KOPT-K1 (cell line): Measurements from ENCODE around the gene CANT1.
"Not testable (repeated sequence)": the region's sequence is repeated elsewhere in the genome, so short reads cannot be mapped to it uniquely, and the experiment has no call there.

ENCODE experiments used
- H3K27ac ChIP-seq: fragments of 200-600 bp; sonication (generic); 2 replicates; pipeline ENCODE4 v1.5.1; 2016; ENCODE audit warnings: antibody characterized with exemption, mild to moderate bottlenecking, low read depth, low read length; ENCODE audit not compliant: poor library complexity, severe bottlenecking
- H3K36me3 ChIP-seq: fragments of 200-600 bp; sonication (generic); 2 replicates; pipeline ENCODE4 v1.5.1; 2017; ENCODE audit warnings: antibody characterized with exemption, mild to moderate bottlenecking, low read length, moderate library complexity; ENCODE audit not compliant: insufficient read depth
- H3K9me3 ChIP-seq: fragments of 200-600 bp; sonication (generic); 2 replicates; pipeline ENCODE4 v1.5.1; 2017; ENCODE audit warnings: antibody characterized with exemption, low read length, mild to moderate bottlenecking; ENCODE audit not compliant: insufficient read depth, poor library complexity, severe bottlenecking

CANT1 gene

GRCh38 chr17:78973792-78974520 is 35.6 kb downstream of the CANT1 start:
- peaks cover 96% of the 10 kb centered on the region for H3K36me3 ChIP-seq
- no peaks in the 10 kb centered on the region for H3K9me3 ChIP-seq
- no peak overlapping the region for H3K27ac ChIP-seq

DNA sequence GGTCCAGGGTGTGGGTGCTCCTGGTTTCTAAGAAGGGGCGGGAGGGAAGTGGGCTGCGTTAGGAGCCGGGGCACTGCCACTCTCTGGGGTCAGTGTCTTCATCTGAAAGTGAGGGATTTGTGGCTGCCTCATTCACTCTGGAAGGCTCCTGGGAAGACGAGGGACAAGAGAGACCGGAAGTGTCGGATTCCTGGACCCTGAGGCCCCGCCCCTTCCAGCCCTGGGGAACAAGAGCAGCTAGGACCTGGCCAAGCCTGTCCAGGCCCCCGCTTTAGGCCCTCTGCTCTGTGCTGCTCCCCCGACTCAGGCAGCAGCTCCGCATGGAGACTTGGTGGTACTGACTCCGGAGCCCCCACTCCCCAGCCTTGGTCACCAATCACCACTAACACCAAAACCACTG is 36.4 kb downstream of the CANT1 start:
- Histone ChIP-seq H3K9me3 (no peaks in the 10 kb centered on the region), H3K27ac (no peak overlapping the region), H3K36me3 (peaks cover 100% of the 10 kb centered on the region)

GRCh38 chr17:78972507-78973105 is 37.0 kb downstream of the CANT1 start:
- H3K27ac ChIP-seq = no peak overlapping the region
- H3K9me3 ChIP-seq = no peaks in the 10 kb centered on the region
- peaks cover 100% of the 10 kb centered on the region for H3K36me3 ChIP-seq

GRCh38 chr17:78971756-78972506 is 37.6 kb downstream of the CANT1 start:
- no peaks in the 10 kb centered on the region for H3K9me3 ChIP-seq
- H3K27ac ChIP-seq = no peak overlapping the region
- H3K36me3 ChIP-seq = peaks cover 100% of the 10 kb centered on the region

- Histone ChIP-seq H3K27ac (no peak overlapping the region), H3K36me3 (peaks cover 100% of the 10 kb centered on the region), H3K9me3 (no peaks in the 10 kb centered on the region)
Measured at GRCh38 chr17:78970834-78971755, 38.5 kb downstream of the CANT1 start.

GRCh38 chr17:78969865-78970264 is 39.7 kb downstream of the CANT1 start:
- H3K36me3 ChIP-seq = peaks cover 89% of the 10 kb centered on the region
- no peak overlapping the region for H3K27ac ChIP-seq
- no peaks in the 10 kb centered on the region for H3K9me3 ChIP-seq

DNA sequence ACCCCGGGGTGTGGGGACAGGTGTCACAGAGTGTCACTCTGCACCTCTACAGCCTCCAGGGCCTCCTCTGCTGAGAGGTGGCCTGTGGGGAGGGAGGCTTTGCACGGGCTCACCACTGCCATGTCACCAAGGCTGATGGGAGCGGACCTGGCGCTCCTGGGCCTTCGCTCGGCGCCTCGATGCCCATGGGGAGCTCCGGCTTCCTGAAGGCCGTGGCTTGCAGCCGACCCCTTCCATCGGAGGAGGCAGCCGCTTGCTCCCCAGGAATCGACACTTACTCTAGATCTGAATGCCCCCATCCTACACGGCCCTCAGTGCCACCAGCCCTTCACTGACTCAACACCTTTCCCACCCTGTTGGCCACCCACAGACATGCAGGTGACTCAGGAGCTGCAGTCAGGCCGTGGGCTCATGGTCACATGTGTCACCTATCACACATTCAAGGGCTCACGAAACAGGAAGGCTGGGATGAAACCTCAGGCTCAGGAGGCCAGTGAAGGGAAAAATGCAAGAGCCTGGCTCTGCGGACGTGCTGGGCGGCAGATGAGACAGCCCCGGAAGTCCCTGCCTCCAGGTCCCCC is 41.7 kb downstream of the CANT1 start:
- Histone ChIP-seq H3K9me3 (no peaks in the 10 kb centered on the region), H3K27ac (no peak overlapping the region), H3K36me3 (peaks cover 69% of the 10 kb centered on the region)

DNA sequence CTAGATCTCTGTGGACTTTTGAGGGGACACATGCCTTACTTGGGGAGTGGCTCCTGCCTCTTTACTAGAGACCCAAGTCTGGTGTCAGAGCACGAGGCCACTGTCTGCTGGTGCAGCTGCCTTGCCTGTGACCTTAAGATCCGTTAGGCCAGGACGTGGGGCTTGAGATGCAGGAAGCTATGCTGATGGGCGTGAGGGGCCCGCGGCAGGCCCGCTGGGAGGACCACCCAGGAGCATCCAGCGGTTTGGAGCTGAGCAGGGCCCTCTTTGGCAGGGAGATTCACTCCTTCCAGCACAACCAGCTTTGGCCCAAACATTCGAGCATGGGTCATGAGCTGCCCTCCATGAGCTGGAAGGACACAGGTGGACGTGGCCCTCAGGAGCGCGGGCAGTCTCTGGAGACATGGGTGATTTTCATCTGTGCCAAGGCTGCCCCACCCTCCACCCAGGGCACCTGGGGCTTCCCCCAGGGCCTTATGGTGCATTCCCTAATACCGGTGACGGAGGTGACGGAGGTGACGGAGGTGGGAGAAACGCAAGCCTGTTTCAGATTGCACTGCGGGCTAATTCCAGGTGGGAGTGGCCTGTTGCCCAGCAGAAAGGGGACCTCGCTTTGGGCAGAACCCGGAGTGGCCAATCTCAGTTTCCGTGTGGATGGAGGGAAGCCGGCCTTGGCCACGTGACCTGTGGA is 42.5 kb downstream of the CANT1 start:
- Histone ChIP-seq H3K9me3 (no peaks in the 10 kb centered on the region), H3K36me3 (peaks cover 61% of the 10 kb centered on the region), H3K27ac (no peak overlapping the region)

DNA sequence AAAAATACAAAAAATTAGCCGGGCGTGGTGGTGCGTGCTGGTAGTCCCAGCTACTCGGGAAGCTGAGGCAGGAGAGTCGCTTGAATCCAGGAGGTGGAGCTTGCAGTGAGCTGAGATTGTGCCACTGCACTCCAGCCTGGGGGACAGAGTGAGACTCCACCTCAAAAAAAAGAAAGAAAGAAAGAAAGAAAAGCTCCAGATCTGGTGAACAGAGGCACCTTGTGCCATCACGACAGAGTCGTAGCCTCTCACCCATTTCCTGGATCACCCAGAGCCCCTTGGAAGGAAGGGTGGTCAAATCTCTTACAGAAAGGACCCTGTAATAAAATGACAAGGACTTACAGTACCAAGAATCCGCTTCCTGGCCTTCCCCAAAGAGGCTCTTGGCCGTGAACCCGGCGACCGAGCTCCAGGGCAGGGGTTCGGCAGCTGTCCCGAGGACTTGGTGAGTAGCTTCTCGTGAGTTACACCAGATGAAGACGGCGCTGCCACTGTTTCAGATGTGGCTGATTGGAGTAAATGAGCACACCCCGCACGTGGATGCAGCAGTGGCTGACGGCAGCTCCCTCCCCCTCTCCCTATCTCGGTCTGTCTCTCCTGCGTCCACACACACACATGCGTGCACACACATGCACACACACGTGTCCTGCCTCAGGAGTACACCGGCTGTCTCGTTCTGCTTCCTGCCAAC is 43.3 kb downstream of the CANT1 start:
- H3K9me3 ChIP-seq = no peaks in the 10 kb centered on the region
- peaks cover 53% of the 10 kb centered on the region for H3K36me3 ChIP-seq

DNA sequence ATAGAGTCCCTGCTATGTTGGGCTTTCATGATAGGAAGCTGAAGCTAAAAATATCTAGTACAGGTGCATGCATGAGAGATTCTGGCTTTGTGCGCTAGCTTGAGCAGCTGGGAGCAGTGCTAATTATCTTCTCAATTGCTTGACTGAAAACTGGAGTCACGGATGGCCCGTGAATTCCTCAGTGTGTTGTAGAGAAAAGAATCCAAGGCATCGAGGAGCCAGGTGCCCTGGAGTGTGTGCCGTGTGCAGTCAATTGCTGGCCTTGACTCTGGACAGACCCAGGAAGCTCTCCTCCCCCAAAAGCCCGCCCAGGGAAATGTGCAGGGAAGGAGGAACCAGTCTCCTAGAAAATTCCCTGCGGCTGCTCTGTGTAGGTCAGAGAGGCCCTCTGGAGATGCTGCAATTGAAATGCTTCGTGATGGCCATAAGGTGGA is 44.1 kb downstream of the CANT1 start:
- H3K36me3 ChIP-seq = peaks cover 46% of the 10 kb centered on the region
- no peak overlapping the region for H3K27ac ChIP-seq
- no peaks in the 10 kb centered on the region for H3K9me3 ChIP-seq

More for the DNA sequence above, 43.3 kb downstream of the CANT1 start:
- H3K27ac ChIP-seq = no peak overlapping the region

DNA sequence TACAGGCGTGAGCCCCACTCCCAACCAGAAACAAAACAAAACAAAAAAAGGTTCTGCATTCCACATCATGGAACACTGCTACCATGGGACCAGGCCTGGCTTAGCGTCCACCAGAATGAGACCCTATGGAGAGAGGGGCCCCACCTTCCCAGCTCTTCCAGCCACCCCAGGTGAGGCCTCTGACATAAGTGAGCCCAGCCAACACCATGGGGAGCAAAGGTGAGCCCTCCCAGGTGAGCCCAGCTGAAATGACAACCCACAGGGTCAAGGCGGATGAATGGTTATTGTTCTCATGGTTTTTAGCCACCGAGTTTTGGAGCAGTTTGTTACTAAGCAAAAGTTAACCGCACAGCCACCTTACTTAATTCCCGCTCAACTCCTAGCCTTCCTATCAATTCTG is 46.2 kb downstream of the CANT1 start:
- Histone ChIP-seq H3K9me3 (no peaks in the 10 kb centered on the region), H3K36me3 (peaks cover 24% of the 10 kb centered on the region), H3K27ac (no peak overlapping the region)

GRCh38 chr17:78962984-78963348 is 46.6 kb downstream of the CANT1 start:
- not testable (repeated sequence) for H3K9me3 ChIP-seq, H3K27ac ChIP-seq
- peaks cover 20% of the 10 kb centered on the region for H3K36me3 ChIP-seq

GRCh38 chr17:78962345-78962983 is 47.1 kb downstream of the CANT1 start:
- Histone ChIP-seq H3K9me3 (no peaks in the 10 kb centered on the region), H3K27ac (no peak overlapping the region), H3K36me3 (peaks cover 15% of the 10 kb centered on the region)
